HepG2 (cell line): ENCODE results near the gene ACTR10. TPM values are rescaled to one million over a fixed set of nuclear protein-coding genes. Genes with fewer than 3 reads are reported as not detected.

ENCODE experiments used
- HNRNPH1 ChIP-seq: fragments of 200-400 bp; formaldehyde crosslinking; optimal IDR thresholded peaks from 2 replicates; pipeline ENCODE3; 2017; ENCODE audit warnings: mild to moderate bottlenecking, low read depth, low read length
- RFX5 ChIP-seq: IDR thresholded peaks from 2 replicates; pipeline ENCODE4 v1.6.1; 2011; ENCODE audit warnings: low read depth, low read length, improper control_type of control experiment
- SRSF1 ChIP-seq: fragments of 200-400 bp; formaldehyde crosslinking; optimal IDR thresholded peaks from 2 replicates; pipeline ENCODE3; 2017; ENCODE audit warnings: mild to moderate bottlenecking, low read depth, low read length, moderate library complexity
- TCF12 ChIP-seq, 2 experiments: fragments of 450-650 bp in 1 of 2; sonication (generic) in 1 of 2; formaldehyde crosslinking in 1 of 2; IDR thresholded peaks; 2 replicates each; pipeline versions ENCODE4 v1.6.1 to v1.8.0; 2017 to 2022; ENCODE audit warnings: antibody characterized with exemption in 1 of 2, mild to moderate bottlenecking in 1 of 2, missing genetic modification reagents in 1 of 2, moderate library complexity in 1 of 2
- U2AF1 ChIP-seq: fragments of 200-400 bp; formaldehyde crosslinking; optimal IDR thresholded peaks from 2 replicates; pipeline ENCODE3; 2017; ENCODE audit warnings: mild to moderate bottlenecking, low read depth, low read length
- UBTF ChIP-seq: sonication (generic); formaldehyde crosslinking; IDR thresholded peaks from 2 replicates; pipeline ENCODE4 v1.4.0; 2020; ENCODE audit warnings: mild to moderate bottlenecking, missing genetic modification reagents
- ZFP36L1 ChIP-seq: sonication (generic); formaldehyde crosslinking; IDR thresholded peaks from 2 replicates; pipeline ENCODE4 v1.8.0; 2022; ENCODE audit warnings: mild to moderate bottlenecking, missing genetic modification reagents, moderate library complexity
- ZFP90 ChIP-seq: sonication (generic); formaldehyde crosslinking; IDR thresholded peaks from 2 replicates; pipeline ENCODE4 v1.8.0; 2022; ENCODE audit warnings: missing genetic modification reagents, mild to moderate bottlenecking, inconsistent platforms, borderline replicate concordance
- ZKSCAN5 ChIP-seq: sonication (generic); formaldehyde crosslinking; IDR thresholded peaks from 2 replicates; pipeline ENCODE4 v1.5.1; 2020; ENCODE audit warnings: mild to moderate bottlenecking, missing genetic modification reagents
- ZNF564 ChIP-seq: sonication (generic); formaldehyde crosslinking; IDR thresholded peaks from 2 replicates; pipeline ENCODE4 v1.8.1; 2023; ENCODE audit warnings: mild to moderate bottlenecking, missing genetic modification reagents
- ZNF598 ChIP-seq: sonication (generic); formaldehyde crosslinking; IDR thresholded peaks from 2 replicates; pipeline ENCODE4 v1.5.1; 2020; ENCODE audit warnings: mild to moderate bottlenecking, missing genetic modification reagents, borderline replicate concordance
- ZSCAN22 ChIP-seq: sonication (generic); formaldehyde crosslinking; IDR thresholded peaks from 2 replicates; pipeline ENCODE4 v1.4.0; 2020; ENCODE audit warnings: mild to moderate bottlenecking, missing genetic modification reagents
- polyA plus RNA-seq, 8 experiments: library from polyadenylated mRNA; depleted of rRNA in 3 of 8; stranded (reverse) in 7 of 8; unstranded in 1 of 8; fragments of >200 nt; fragmentation: Illumina TruSeq in 4 of 8; extraction: Trizol in 4 of 8; gene quantifications; 2 replicates each; pipeline versions ENCODE4 v1.2.1 to v1.2.3, GENCODE V29; 2011 to 2016; ENCODE audit warnings: low read depth in 4 of 8, missing spikeins in 1 of 8, mixed read lengths in 1 of 8; ENCODE audit not compliant: insufficient read depth in 1 of 8
- total RNA-seq, 5 experiments: library from RNA; depleted of rRNA; stranded (reverse); fragments of >200 nt; fragmentation: Illumina TruSeq; extraction: Trizol; gene quantifications; 2 replicates each; pipeline ENCODE4 v1.2.3, GENCODE V29; 2016; ENCODE audit warnings: low read depth in 1 of 5
- TF ChIP-seq, protein P1 (sequence below): sonication (generic); formaldehyde crosslinking; IDR thresholded peaks from 2 replicates; pipeline ENCODE4 v1.4.0; 2020; ENCODE audit warnings: mild to moderate bottlenecking, missing genetic modification reagents
- TF ChIP-seq, protein P2 (sequence below): sonication (generic); formaldehyde crosslinking; IDR thresholded peaks from 2 replicates; pipeline ENCODE4 v1.5.1; 2020; ENCODE audit warnings: mild to moderate bottlenecking, moderate library complexity, missing genetic modification reagents

Gene ACTR10
- total and polyA plus RNA-seq, 2 of the 13 experiments (the other 11 are each of a cell fraction or from before 2014, with no cell fraction given): 30.0 to 41.3 TPM

DNA sequence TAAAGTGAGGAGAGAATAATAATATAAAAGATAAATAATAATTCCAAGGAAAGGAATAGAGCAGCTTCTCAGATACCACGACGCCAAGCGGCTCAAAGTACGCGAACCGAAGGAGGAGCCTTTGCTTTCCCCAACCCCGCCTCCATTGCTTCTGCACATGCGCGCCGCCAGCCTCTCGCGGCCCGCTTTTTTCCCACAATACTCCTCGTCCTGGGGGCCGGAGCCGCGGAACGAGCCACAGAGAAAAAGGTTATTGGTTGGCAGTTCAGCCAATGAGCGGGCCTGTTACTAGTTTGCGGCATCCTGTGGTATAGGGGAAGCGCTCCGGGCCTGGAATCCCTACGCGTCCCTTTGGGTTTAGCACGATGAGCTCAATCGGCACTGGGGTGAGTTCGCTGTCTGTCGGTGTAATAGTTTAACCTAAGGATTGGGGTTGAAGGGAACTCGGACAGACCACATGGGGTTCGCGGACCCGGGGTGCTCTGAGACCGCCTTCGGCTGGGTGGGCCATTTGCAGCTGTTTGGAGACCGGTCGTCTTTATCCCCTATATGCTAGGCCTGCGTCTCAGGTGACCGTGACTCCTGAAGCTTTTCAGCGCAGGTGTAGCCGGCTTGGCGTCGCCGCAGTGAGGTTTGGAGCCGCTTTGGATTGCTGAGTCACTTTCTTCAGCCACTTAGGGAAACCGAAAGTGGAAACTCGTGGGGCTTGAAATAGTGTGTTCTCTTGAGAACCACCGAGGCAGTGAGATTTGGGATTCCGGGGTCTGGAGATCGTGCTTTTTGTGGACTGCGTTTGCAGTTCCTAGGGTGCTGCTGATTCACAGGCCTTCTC, 44.8 kb downstream of the ACTR10 start, which contains the start of gene PSMA3 (continued):
- TF ChIP-seq ZFP90 (CRISPR knock-in tag) (no peak), HNRNPH1 (no peak), ZKSCAN5 (CRISPR knock-in tag) (no peak), RFX5 (0 out of 2 replicates have a peak, but pooled peaks have one; percentile 28), ZSCAN22 (CRISPR knock-in tag) (no peak), TCF12 (IDR thresholded peaks at IDR 0.05) (no peak), TCF12 (CRISPR knock-in tag; IDR thresholded peaks at IDR 0.05) (no peak), U2AF1 (no peak), ZNF598 (CRISPR knock-in tag) (no peak; the same call in 1 of the 2 replicates), ZNF564 (CRISPR knock-in tag) (no peak), SRSF1 (peak; percentile 32), ZFP36L1 (CRISPR knock-in tag) (no peak; the same call in 1 of the 2 replicates), UBTF (peak; percentile 51)
- TF ChIP-seq, protein P1, sequence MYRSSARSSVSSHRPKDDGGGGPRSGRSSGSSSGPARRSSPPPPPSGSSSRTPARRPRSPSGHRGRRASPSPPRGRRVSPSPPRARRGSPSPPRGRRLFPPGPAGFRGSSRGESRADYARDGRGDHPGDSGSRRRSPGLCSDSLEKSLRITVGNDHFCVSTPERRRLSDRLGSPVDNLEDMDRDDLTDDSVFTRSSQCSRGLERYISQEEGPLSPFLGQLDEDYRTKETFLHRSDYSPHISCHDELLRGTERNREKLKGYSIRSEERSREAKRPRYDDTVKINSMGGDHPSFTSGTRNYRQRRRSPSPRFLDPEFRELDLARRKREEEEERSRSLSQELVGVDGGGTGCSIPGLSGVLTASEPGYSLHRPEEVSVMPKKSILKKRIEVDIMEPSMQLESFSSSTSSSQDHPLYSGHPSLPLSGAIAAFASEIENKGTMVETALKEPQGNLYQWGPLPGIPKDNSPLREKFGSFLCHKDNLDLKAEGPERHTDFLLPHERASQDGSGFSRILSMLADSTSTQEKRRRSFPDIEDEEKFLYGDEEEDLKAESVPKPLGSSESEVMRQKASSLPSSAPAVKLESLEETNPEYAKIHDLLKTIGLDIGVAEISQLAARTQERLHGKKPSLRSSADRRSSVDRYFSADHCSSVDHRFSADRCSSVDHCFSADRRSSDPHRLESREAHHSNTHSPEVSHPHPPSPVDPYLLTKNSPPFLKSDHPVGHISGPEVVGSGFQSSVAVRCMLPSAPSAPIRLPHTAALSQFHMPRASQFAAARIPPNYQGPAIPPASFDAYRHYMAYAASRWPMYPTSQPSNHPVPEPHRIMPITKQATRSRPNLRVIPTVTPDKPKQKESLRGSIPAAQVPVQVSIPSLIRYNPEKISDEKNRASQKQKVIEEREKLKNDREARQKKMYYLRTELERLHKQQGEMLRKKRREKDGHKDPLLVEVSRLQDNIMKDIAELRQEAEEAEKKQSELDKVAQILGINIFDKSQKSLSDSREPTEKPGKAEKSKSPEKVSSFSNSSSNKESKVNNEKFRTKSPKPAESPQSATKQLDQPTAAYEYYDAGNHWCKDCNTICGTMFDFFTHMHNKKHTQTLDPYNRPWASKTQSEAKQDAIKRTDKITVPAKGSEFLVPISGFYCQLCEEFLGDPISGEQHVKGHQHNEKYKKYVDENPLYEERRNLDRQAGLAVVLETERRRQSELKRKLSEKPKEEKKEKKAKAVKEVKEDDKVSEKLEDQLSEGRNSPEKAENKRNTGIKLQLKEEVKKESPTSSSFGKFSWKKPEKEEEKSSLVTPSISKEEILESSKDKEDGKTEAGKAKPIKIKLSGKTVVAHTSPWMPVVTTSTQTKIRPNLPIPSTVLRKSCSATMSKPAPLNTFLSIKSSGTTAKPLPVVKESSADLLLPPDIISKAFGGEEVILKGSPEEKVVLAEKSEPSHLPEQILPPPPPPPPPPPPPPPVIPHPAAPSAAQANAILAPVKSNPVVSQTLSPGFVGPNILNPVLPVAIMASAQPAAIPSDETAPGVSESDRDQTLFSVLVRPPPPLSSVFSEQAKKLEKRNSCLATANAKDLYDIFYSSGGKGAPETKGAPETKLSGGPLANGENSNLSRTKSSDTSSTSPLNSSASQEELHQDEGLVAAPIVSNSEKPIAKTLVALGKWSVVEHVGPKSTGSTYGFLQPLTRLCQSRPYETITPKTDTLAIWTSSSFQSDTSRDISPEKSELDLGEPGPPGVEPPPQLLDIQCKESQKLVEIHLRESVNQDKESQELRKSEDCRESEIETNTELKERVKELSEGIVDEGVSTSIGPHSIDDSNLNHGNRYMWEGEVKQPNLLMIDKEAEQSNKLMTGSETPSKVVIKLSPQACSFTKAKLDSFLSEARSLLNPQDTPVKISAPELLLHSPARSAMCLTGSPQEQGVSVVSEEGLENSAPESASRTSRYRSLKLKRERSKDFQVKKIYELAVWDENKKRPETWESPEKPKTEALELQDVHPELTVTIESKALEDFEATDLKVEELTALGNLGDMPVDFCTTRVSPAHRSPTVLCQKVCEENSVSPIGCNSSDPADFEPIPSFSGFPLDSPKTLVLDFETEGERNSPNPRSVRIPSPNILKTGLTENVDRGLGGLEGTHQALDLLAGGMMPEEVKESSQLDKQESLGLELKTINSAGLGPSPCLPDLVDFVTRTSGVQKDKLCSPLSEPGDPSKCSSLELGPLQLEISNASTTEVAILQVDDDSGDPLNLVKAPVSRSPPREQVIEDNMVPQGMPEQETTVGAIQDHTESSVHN (CRISPR knock-in tag): no peak
- TF ChIP-seq, protein P2, sequence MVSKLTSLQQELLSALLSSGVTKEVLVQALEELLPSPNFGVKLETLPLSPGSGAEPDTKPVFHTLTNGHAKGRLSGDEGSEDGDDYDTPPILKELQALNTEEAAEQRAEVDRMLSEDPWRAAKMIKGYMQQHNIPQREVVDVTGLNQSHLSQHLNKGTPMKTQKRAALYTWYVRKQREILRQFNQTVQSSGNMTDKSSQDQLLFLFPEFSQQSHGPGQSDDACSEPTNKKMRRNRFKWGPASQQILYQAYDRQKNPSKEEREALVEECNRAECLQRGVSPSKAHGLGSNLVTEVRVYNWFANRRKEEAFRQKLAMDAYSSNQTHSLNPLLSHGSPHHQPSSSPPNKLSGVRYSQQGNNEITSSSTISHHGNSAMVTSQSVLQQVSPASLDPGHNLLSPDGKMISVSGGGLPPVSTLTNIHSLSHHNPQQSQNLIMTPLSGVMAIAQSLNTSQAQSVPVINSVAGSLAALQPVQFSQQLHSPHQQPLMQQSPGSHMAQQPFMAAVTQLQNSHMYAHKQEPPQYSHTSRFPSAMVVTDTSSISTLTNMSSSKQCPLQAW (CRISPR knock-in tag): peak; percentile 92
